ENCODE data around the gene DOLPP1. TPM values are rescaled to one million over a fixed set of nuclear protein-coding genes. Genes with fewer than 3 reads are reported as not detected.

DOLPP1 gene, protein sequence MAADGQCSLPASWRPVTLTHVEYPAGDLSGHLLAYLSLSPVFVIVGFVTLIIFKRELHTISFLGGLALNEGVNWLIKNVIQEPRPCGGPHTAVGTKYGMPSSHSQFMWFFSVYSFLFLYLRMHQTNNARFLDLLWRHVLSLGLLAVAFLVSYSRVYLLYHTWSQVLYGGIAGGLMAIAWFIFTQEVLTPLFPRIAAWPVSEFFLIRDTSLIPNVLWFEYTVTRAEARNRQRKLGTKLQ
- 7.6 and 10.5 TPM in 2 replicates for total RNA-seq

DNA sequence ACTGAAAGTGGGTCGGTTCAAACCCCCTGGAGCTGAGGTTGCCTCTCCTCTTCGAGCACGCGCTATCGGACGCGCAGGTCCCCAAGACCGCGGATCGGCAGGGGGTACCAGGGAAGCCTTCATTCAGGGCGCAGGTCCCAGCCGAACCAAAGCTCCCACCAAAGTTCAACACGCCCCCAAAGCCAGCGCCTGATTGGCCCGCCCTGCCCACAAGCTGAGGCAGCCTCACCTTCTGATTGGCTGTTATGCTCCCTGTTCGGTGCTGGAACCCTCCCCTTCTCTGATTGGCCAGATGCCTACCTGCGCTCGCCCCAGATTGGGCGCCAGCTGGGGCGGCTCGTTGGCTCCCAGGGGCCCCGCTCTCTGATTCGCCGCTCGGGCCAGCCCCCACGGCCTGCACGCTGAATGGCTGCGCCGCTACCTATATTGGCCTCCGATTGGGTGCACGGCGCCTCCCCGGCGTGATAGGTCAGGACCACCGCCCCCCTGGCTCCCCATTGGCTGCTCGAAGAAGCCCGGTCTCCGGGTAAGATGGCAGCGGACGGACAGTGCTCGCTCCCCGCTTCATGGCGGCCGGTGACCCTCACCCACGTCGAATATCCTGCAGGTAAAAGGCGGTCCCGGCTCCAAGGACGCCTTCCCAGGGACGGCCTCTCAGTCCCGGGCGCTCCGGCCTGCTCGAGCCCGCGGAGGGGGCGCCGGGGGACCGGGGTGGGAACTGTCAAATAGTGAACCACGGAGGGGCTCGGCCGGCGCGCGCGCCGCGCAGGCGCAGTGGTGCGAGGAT lies at the start of gene DOLPP1:
Gene DOLPP1 (plus strand): TSS at position 511 of the 787 bp plus-strand sequence. CDS start 21 bp downstream, at position 532.
- DNase-seq (ENCODE audit: low read depth in 2 of 2): peak; percentile 97 to 100

DNA sequence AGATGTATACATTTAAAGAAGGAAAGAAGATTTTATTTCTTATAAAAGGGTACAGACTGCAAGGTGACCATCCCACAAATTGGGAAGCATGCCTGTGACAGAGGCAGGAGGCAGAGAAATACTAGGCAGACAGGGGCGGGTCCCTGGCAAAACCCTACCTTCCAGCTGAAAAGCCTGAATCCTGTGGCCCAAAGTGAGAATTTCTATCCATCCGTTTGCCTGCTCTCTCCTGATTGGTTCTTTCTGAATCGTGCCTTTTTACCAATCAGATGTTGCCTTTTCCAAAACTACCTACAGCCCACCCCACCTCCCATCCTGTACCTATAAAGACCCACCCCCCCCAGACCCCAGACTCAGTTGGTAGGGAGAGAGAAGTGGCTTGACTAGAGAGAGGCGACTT lies 49.4 kb upstream of the DOLPP1 start:
- DNase-seq (ENCODE audit: low read depth in 2 of 2): no peak

DNA sequence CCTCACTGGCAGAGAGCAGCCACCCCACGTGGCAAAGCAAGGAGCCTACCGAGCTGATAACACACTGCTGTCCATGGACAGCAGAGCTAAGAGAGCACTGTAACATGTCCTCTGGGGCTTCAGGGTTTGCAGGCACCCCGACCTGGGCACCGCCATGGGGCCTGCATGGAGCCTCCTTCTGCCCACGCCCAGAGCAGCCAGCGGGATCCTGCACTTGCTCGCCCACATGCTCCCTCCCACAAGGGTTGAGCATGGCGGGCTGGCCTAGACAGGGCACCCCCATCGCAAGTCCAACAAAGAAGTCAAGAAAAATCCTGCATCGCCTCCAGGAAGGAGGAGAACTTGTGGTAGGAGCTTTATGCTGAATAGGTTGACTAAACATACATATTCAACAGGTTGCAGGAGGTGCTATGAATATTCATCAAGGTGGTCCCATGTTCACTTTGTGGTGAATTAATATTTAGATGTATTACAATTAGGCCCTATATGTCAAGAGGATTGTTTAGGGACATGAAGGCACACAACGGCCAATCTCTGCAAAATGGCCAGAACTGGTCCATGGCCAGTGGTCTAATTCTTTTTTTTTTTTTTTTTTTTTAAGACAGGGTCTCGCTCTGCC lies 48.3 kb upstream of the DOLPP1 start:
- no peak for DNase-seq (ENCODE audit: low read depth in 2 of 2)

DNA sequence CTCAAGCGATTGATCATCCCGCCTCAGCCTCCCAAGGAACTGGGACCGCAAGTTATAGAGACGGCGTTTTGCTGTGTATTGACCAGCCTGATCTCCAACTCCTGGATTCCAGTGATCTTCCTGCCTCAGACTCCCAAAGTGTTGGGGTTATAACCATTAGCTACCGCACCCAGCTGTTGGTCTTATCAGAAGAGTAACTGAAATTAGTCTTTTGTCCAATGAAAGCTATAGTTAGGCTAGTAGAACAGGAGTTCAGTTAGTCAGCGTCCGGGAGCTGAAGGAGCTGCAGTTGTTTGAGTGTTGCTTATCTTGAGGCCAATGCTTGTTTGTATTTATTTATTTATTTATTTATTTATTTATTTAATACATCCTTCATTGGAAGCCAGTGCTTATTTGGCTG lies 47.7 kb upstream of the DOLPP1 start:
- no peak for DNase-seq (ENCODE audit: low read depth in 2 of 2)

DNA sequence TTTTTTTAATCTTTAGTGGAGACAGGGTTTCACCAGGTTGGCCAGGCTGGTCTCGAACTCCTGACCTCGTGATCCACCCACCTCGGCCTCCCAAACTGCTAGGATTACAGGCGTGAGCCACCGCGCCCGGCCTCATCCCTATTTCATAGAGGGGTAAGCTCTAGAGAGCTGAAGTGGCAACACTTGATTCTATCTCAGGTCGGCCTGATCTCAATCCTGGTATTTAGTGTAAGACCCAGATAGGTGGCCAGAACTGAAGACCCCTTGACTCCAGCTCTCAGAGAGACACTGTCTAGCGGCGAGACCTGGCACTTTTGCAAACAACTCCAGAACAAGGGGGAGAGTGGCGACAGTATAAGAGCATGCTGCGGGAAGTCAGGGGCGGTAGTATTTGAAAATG lies 45.1 kb upstream of the DOLPP1 start:
- DNase-seq (ENCODE audit: low read depth in 2 of 2): peak in 1 of 2 donors; percentile 6

DNA sequence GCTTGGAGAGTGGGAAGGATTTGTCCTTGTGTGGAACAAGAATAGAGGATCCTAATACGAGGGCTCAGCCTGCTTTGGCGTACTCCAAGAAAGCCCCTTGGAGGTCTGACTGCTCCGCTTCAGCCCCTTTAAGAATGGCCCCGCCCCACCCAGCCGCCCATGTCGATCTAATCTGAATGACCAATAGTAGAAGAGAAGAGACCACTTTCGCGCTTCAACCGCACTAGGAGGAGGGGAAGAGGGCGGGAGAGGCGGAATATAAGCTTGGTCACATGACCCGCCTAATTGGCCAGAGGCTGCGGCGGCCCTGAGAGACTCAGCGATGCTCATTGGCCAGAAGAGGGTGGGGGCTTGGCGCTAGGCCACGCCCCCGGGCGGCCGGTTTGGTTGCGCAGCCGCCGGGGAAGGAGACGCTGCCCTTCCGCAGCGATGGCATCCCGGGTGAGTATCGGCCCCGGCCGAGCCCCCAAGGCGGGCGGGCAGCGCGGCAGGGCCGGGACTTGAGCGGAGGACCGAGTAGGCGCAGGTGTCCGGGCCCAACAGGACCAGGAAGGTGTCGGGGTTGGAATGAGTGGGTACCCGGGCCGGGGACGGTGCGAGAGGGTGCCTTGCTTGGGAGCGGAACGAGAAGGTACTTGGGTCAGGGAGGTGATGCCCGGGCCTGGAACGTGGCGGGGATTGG lies 44.5 kb upstream of the DOLPP1 start, which contains the start of gene MIGA2:
Gene MIGA2 (plus strand): TSS at position 386 of the 682 bp plus-strand sequence. CDS start 3,969 bp downstream, outside the sequence.
- DNase-seq (ENCODE audit: low read depth in 2 of 2): peak; percentile 96 to 99

DNA sequence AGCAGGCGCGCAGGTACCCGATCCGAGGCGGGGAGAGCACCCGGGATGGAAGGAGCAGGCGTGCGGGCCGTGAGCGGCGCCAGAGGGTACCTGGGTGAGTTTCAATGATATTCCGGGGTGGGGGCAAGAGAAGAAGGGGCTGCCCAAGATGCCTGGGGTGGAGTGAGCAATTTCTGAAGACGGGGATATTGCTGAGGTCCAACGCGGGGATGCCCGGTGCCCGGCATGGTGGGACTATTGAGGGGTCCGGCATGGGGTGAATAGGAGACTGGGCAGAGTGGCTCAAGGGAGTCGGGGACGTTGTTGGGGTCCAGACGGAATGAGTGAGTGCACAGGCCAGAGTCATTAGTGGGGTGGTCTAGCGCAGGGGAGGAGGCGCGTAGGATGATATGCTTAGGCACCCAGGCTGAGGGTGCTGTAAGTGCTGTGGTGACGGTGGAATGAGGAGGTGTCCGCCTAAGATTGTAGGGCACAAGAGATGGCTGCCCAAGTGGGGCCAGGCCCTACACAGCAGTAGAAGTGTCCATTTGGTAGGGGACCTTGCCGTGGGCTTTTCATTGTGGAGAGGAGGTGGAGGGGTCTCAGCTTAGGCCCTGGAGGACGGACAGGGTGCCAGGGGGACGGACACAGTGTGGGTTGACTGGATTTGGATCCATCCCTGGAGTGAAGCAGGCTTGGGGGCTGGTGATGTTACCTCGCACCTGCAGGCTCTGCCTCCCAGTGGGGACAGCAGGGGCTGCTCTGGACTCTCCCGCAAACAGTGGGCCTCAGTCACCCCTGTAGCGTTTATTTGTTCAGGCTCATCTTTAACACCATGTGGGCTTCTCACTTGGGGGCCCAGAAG lies 43.8 kb upstream of the DOLPP1 start:
- no peak for DNase-seq (ENCODE audit: low read depth in 2 of 2)

DNA sequence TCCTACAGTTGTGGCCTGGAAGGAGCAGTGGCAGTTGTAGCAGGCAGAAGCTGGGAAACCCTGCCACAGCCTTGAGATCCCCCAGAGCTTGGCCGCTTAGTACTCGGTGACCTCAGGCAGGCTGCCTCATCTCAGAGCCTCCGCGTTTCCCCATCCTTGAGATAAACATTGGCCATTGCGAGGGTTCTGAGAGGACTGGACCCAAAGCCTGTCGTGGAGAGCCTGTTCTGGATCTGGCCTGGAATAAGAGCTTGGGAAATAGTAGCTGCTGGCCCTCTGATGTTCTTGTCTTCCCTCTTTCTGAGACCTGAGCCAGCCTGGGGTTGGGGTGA lies 43.2 kb upstream of the DOLPP1 start:
- DNase-seq (ENCODE audit: low read depth in 2 of 2): no peak

DNA sequence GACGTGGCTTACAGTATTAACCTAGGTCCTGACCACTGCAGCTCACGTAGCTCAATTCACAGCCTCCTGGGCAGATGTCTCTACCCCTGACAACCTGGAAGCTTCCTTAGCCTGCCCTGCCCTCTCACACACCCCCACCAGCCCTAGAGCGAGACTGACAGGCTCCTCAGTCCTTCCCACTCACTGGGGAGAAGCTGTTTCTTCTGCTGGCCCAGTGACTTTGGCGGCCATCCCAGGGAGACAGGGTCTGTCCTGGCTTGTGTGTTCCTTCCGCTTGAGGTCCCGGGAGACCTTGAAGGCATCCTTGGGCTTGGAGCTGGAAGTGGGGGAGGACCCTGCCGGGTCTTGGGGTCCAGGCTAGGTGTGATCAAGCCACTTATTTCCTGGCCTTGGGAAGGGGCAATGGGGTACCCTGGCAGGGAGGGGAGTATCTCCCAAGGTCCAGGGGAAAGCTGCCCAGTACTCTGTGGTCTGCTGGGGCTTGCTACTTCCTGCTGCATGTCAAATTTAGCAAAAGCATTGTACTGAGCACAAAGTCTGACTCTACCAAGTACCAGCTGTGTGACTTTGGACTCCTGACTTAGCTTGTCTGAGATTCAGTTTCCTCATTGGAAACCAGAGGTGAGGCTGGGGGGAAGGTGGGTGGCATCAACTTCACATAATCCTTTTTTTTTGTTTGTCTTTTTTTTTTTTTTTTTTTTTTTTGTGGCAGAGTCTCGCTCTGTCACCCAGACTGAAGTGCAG lies 42.6 kb upstream of the DOLPP1 start:
- DNase-seq (ENCODE audit: low read depth in 2 of 2): no peak

DNA sequence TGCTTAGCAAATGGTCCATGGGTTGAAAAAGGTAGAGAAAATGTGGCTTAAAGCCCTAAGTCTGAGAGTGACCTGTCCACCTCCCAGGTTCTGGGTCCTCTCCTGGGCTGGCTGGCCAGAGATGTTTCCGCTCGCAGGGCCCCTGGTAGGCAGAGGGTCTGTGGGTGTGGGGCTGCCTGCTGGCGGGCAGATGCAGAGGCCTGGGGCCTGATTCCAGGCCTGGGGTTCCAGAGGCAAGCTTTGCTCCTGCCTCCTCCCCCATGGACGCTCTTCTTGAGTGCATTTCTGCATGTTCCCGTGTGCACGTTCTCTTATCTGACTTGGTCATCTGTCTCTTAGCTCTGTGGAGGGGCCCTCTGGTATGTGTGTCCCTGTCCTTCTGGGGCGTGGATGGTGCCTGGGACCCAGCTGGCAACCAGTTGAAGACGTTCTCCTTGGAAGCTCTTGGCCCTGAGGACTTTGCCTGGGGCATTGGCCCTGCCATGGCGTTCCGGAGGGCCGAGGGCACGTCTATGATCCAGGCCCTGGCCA lies 40.7 kb upstream of the DOLPP1 start:
- DNase-seq (ENCODE audit: low read depth in 2 of 2): no peak

DNA sequence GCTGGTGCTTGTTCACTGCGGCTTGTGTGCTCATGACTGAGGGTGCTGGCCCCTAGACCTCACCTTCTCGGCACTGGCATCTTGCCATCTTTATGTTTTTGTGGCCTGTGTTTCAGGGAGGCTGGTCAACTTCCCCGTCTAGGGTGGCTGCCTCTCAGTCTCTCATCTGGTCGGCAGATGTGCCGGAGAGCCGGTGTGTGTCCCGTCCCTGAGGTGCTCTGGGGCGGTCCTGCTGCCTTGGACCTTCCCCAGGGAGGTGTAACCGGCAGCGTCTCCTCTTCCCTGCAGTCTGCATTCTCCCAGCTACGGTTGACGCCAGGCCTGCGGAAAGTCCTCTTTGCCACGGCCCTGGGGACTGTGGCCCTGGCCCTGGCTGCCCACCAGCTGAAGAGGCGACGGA lies 38.9 kb upstream of the DOLPP1 start:
- no peak for DNase-seq (ENCODE audit: low read depth in 2 of 2)

DNA sequence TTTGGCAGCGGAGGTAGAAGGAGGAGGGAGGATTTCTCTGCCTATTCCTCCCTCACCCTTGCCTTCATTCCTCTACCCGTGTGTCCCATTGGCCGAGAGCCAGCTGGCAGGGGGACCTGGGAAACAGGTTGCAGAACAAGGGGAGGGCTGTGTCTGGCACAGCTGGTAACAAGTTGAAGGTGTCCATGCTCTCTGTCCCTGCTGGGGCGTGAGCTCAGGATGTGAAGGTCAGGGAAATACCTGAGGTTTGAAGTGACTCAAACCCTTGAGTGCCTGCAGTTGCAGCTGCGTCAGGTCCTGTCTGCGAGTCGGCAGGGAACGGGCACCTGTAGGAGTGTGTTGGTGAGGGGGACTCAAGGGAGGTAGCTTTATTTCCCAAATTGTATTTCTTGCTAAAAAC lies 28.3 kb upstream of the DOLPP1 start:
- DNase-seq (ENCODE audit: low read depth in 2 of 2): peak; percentile 12 to 13

DNA sequence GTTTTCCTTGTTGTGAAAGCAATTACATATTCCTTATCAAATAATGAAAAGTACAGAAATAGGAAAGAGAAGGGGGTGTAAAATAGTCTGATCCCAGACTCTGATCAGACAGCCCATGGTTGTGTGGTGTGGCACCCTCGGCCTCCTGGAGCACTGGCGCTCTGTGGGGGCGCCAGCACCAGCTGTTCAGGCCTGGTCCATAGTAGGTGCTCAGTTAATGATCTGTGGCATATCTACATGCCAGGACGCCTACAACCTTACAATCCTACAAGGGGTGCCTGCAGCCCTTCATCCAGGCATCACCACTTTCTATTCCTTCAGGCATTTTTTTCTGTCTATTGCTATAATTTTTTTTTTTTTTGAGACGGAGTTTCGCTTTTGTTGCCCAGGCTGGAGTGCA lies 27.9 kb upstream of the DOLPP1 start:
- DNase-seq (ENCODE audit: low read depth in 2 of 2): no peak

DNA sequence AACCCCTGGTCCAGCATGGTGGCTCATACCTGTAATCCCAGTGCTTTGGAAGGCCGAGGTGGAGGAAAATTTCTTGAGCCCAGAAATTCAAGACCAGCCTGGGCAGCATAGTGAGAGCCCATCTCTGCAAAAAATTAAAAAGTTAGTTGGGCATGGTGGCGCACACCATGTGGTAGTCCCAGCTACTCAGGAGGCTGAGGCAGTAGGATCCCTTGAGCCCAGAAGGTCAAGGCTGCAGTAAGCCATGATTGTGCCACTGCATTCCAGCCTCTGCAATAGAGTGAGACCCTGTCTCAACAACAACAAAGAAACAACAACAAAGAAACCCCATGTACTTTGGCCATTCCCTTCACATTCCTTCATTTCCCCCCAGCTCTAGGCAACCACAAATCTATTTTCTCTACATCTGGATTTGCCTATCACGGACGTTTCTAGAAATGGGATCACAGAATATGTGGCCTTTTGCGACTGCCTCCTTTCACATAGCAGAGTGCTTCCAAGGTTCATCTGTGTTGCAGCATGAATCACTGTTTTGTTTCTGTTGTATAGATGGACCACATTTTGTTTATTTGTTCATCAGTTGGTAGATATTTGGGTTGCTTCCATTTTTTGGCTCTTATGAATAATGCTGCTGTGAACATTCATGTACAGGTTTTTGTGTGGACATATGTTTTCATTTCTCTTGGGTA lies 26.6 kb upstream of the DOLPP1 start:
- no peak for DNase-seq (ENCODE audit: low read depth in 2 of 2)

DNA sequence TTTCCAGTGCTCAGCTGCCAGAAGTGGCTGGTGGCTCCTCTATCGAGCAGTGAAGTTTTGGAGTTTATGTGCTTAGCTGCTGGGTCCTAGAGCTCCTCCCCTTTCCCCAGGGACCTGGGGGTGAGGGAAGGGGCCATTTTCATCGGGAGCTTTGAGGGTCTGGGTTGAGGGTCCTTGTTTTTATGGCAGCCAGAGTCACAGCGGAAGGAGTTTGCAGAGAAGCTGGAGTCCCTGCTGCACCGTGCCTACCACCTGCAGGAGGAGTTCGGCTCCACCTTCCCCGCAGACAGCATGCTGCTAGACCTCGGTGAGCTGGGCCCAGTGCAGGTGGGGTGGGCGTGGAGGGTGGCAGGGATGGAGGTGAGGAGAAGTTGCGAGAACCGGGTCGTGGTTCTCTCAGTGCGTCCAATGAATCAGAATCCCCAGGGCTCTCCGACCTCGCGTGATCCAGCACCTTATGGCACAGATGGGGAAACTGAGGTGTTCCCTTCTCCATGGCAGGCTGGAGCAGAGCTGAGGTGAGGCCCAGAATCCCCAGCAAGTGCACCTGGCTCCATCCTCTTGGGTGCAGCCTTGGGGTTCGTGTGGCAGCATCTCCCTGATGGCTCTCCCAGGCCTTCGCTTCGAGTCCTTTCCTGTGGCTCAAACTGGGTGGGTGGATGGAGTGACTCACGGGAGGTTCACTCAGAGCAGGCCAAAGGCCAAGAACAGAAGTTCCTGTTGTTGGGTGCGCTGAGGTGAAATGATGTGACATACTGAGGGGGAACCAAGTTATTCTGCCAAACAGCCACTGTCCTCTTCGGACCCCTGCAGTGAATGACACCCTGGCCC lies 21.7 kb upstream of the DOLPP1 start:
- no peak for DNase-seq (ENCODE audit: low read depth in 2 of 2)

DNA sequence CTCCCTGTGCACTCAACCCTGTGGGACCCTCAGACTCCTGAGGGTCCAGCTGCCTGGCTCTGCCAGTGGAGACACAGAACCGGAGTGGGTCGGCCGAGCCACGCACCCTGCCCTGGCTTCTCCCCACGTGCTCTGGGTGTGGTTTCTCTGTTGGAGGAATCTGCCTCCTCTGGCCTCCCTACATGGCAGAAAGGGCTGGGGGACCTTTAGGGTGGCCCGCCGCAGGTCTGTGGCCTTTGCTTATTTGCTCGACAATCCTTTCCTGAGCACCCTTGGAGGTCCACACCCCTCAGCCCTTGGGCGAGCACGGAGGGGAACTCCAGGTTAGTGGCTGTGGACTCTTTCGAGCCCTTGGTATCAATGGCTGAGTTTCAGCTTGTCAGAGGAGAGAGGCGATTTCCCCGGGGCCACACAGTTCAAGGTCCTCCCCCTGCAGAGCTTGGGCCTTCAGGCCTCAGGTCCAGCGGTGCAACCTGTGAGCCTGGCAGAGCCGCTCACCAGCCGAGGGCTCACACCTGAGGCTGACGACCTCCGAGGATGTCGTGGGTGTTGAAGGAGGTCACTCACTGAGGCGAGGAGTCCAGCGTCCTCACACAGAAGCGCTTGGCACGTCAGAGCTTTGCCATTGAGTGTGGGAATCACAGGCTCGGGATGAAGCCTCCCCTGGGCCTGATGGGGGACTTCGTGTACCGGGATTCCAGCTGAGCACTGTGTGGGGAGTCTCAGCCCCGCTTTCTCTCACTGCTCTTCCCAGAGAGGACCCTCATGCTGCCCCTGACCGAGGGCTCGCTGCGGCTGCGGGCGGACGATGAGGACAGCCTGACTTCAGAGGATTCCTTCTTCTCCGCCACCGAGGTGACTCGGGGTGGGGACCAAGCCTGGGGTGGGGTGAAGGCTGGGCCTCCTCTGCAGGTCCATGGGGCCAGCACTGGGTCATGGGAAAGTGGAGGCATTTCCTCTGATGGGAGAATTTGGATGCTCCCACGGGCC lies 20.8 kb upstream of the DOLPP1 start:
- no peak for DNase-seq (ENCODE audit: low read depth in 2 of 2)

DNA sequence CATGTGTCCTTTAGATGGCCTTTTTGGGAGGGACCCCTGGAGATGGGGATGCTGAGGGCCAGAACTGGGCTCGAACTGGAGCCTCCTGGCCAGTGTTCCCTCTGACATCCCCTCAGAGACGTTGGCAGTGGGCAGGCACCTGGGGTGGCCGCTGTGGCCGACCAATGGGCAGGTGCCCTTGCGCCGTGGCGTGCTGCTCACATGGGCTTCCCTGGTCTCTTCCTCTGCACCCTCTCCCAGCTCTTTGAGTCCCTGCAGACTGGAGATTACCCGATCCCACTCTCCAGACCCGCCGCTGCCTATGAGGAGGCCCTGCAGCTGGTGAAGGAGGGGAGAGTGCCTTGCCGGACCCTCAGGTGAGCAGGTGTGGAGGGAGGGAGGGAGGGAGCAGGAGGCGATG lies 19.9 kb upstream of the DOLPP1 start:
- no peak for DNase-seq (ENCODE audit: low read depth in 2 of 2)
